Measurements from ENCODE around the gene GARNL3.

Gene GARNL3

DNA sequence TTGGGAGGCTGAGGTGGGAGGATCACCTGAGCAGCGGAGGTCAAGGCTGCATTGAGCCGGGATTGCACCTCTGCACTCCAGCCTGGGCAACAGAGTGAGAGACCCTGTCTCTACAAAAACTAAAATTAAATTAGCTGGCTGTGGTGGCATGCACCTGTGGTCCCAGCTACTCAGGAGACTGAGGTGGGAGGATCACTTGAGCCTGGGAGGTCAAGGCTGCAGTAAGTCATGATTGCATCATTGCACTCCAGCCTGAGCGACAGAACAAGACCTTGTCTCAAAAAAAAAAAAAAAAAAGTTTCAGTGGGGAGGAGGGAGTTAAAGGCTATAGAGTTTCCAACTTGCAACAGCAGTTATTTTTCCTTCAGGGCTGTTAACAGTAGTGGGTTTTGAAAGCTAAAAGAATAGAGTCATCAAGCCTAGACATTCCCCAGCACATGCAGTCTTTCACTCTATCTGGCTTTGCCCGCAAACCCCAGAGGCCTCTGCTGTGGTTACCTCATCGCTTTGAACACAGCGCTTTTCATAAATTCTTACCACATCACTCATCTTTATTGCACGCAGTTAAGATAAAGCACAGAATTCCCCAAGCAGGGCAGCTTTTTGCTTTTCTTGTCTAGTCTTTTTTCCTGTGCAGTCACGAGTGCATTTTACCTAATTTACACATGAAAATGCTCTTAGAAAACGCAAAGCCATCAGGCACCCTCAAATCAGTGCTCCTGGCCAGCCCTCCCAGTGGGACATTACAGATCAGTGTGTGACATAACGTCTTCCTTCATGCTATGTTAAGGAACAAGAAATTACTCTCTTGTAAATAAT, 123.7 kb downstream of the GARNL3 start:
- no peak for TF ChIP-seq CTCF (IDR thresholded peaks at IDR 0.05; ENCODE audit: insufficient read depth, low read depth, low read length, missing control alignments)
- peak; percentile 89 for DNase-seq (ENCODE audit: low read depth)
- H3K4me3 ChIP-seq (ENCODE audit: low read depth, low read length) = no peak overlapping the region

- TF ChIP-seq CTCF (IDR thresholded peaks at IDR 0.05; ENCODE audit: insufficient read depth, low read depth, low read length, missing control alignments) = no peak
- no peak overlapping the region for H3K4me3 ChIP-seq (ENCODE audit: low read depth, low read length)
- DNase-seq (ENCODE audit: low read depth) = peak; percentile 26
Measured at GRCh38 chr9:127388856-127389238, 124.3 kb downstream of the GARNL3 start.

DNA sequence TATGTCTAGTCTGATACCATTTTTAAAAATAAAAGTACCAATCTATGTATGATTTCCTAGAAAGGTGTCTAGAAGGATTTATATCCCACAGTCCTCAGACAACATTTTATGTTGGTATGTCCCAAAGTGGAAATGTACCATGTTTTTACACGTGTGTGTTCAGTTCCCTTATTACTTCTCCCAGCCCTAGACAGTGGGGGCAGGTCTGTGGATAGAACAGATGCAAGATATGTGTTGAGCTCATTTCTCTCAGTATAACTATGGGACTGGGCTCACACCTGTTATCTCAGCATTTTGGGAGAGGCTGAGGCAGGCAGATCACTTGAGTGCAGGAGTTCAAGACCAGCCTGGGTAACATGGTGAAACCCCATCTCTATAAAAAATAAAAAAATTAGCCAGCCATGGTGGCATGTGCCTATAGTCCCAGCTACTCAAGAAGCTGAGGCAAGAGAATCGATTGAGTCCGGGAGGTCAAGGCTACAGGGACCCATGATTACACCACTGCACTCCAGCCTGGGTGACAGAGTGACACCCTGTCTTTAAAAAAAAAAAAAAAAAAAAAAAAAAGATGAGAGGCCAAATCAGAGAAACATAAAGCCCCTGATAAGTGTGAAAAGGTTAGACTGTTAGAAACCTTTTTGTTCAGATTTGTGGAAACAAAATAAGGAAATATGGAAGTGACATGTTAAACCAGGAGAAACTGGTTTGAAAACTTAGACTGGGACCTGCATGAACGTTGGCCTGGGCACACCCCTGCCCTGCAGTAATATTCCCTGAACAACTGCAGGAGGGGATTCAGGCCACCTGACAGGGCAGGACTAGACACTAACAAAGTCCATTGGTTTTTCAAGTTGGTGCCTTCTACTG, 125.0 kb downstream of the GARNL3 start:
- DNase-seq (ENCODE audit: low read depth) = no peak
- no peak for TF ChIP-seq CTCF (IDR thresholded peaks at IDR 0.05; ENCODE audit: insufficient read depth, low read depth, low read length, missing control alignments)

DNA sequence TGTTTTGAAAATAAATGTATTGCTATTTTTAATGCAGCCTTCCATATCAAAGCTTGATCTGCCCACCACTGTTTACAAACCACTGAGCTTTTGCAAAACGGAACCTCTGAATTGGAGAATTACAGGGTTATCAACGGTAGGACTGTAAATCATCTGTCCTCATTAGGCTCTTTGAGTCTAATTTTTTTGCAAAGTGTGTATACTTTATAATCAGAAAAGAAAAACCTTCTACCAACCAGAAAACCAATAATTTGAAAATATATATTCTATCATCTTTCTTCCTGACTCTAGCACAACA, 125.6 kb downstream of the GARNL3 start:
- no peak overlapping the region for H3K4me3 ChIP-seq (ENCODE audit: low read depth, low read length)
- no peak for TF ChIP-seq CTCF (IDR thresholded peaks at IDR 0.05; ENCODE audit: insufficient read depth, low read depth, low read length, missing control alignments)
- DNase-seq (ENCODE audit: low read depth) = no peak

More for the DNA sequence above, 125.0 kb downstream of the GARNL3 start:
- no peak overlapping the region for H3K4me3 ChIP-seq (ENCODE audit: low read depth, low read length)

DNA sequence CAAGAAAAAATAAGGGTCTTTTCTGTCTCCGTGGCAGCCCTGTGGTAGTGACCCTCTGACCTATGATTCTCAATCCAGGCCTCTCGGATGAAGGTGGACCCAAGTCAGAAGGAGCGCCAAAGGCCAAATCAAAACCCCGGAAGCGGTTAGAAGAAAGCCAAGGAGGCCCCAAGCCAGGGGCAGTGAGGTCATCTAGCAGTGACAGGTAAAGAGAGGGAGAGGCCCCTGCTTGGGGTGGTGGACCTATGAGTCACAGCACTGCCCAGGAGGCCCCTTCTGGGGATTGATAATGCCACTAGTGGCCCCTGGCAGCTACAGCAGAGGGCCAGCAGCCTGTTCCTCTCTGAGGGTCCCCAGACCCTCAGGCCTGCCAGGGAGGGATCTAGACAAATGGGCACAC, 126.0 kb downstream of the GARNL3 start:
- DNase-seq (ENCODE audit: low read depth) = no peak
- no peak overlapping the region for H3K4me3 ChIP-seq (ENCODE audit: low read depth, low read length)
- no peak for TF ChIP-seq CTCF (IDR thresholded peaks at IDR 0.05; ENCODE audit: insufficient read depth, low read depth, low read length, missing control alignments)

GRCh38 chr9:127392166-127392565, 127.6 kb downstream of the GARNL3 start:
- no peak for DNase-seq (ENCODE audit: low read depth)
- no peak overlapping the region for H3K4me3 ChIP-seq (ENCODE audit: low read depth, low read length)
- no peak for TF ChIP-seq CTCF (IDR thresholded peaks at IDR 0.05; ENCODE audit: insufficient read depth, low read depth, low read length, missing control alignments)

Measured in GM12865 (cell line).